ENCODE measurements around the gene FAM135A.

FAM135A gene

DNA sequence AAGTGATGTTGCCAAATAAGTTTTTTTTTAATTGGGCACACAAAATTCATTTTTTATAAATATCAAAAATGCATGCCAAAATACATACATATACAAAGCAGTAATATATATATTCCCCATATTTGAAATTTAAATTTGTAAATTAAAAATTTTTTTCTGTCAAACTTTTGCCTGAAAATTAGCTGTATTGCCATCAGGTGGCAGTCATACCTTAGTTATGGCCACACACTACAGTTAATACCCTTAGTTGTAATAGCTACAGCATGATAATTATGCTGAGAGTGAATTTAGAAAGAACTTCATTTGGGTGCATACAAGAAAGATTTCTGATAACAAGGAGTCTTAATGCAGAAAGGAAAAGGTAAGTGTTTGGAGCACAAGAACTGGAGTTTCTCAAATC, 107.3 kb downstream of the FAM135A start:
- Histone ChIP-seq H3K27me3 (ENCODE audit: insufficient read depth, poor library complexity, severe bottlenecking) (no peaks in the 10 kb centered on the region), H3K4me3 (replicated peaks; ENCODE audit: insufficient read depth, low read length) (no peak overlapping the region), H3K27ac (replicated peaks) (no peak overlapping the region)
- DNase-seq (ENCODE audit: low read depth in 1 of 2, low spot score in 1 of 2): no peak
- TF ChIP-seq POLR2AphosphoS5 (IDR thresholded peaks at IDR 0.05; ENCODE audit: low read depth) (no peak), GABPA (IDR thresholded peaks at IDR 0.05; ENCODE audit: low read depth) (no peak), SPI1 (IDR thresholded peaks at IDR 0.05; ENCODE audit: borderline replicate concordance, low read depth) (no peak)
- TF ChIP-seq, protein P1, sequence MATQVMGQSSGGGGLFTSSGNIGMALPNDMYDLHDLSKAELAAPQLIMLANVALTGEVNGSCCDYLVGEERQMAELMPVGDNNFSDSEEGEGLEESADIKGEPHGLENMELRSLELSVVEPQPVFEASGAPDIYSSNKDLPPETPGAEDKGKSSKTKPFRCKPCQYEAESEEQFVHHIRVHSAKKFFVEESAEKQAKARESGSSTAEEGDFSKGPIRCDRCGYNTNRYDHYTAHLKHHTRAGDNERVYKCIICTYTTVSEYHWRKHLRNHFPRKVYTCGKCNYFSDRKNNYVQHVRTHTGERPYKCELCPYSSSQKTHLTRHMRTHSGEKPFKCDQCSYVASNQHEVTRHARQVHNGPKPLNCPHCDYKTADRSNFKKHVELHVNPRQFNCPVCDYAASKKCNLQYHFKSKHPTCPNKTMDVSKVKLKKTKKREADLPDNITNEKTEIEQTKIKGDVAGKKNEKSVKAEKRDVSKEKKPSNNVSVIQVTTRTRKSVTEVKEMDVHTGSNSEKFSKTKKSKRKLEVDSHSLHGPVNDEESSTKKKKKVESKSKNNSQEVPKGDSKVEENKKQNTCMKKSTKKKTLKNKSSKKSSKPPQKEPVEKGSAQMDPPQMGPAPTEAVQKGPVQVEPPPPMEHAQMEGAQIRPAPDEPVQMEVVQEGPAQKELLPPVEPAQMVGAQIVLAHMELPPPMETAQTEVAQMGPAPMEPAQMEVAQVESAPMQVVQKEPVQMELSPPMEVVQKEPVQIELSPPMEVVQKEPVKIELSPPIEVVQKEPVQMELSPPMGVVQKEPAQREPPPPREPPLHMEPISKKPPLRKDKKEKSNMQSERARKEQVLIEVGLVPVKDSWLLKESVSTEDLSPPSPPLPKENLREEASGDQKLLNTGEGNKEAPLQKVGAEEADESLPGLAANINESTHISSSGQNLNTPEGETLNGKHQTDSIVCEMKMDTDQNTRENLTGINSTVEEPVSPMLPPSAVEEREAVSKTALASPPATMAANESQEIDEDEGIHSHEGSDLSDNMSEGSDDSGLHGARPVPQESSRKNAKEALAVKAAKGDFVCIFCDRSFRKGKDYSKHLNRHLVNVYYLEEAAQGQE (IDR thresholded peaks at IDR 0.05; ENCODE audit: insufficient replicate concordance, low read depth): no peak
- TF ChIP-seq, protein P2, sequence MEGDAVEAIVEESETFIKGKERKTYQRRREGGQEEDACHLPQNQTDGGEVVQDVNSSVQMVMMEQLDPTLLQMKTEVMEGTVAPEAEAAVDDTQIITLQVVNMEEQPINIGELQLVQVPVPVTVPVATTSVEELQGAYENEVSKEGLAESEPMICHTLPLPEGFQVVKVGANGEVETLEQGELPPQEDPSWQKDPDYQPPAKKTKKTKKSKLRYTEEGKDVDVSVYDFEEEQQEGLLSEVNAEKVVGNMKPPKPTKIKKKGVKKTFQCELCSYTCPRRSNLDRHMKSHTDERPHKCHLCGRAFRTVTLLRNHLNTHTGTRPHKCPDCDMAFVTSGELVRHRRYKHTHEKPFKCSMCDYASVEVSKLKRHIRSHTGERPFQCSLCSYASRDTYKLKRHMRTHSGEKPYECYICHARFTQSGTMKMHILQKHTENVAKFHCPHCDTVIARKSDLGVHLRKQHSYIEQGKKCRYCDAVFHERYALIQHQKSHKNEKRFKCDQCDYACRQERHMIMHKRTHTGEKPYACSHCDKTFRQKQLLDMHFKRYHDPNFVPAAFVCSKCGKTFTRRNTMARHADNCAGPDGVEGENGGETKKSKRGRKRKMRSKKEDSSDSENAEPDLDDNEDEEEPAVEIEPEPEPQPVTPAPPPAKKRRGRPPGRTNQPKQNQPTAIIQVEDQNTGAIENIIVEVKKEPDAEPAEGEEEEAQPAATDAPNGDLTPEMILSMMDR (IDR thresholded peaks at IDR 0.05; ENCODE audit: insufficient read depth, low read length): no peak

DNA sequence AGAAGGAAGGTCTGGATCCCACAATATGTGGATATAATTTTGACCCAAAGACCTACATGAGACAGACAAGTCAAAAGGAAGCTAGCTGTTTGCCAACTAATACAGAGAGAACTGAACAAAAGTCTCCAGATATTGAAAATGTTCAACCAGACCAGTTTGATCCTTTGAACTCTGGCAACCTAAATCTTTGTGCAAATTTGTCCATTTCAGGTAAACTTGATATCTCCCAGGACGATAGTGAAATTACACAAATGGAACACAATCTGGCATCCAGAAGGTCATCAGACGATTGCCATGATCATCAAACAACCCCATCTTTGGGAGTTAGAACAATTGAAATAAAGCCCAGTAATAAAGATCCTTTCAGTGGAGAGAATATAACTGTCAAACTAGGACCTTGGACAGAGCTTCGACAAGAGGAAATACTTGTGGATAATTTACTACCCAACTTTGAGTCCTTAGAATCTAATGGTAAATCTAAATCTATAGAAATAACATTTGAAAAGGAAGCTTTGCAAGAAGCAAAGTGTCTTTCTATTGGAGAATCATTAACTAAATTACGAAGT, 111.5 kb downstream of the FAM135A start:
- H3K4me3 ChIP-seq (replicated peaks; ENCODE audit: insufficient read depth, low read length): no peak overlapping the region
- no peaks in the 10 kb centered on the region for H3K27me3 ChIP-seq (ENCODE audit: insufficient read depth, poor library complexity, severe bottlenecking)
- no peak for DNase-seq (ENCODE audit: low read depth in 1 of 2, low spot score in 1 of 2)
- H3K27ac ChIP-seq (replicated peaks): no peak overlapping the region
- TF ChIP-seq, protein P1 (IDR thresholded peaks at IDR 0.05; ENCODE audit: insufficient replicate concordance, low read depth): peak; percentile 86
- no peak for TF ChIP-seq SPI1 (IDR thresholded peaks at IDR 0.05; ENCODE audit: borderline replicate concordance, low read depth)

DNA sequence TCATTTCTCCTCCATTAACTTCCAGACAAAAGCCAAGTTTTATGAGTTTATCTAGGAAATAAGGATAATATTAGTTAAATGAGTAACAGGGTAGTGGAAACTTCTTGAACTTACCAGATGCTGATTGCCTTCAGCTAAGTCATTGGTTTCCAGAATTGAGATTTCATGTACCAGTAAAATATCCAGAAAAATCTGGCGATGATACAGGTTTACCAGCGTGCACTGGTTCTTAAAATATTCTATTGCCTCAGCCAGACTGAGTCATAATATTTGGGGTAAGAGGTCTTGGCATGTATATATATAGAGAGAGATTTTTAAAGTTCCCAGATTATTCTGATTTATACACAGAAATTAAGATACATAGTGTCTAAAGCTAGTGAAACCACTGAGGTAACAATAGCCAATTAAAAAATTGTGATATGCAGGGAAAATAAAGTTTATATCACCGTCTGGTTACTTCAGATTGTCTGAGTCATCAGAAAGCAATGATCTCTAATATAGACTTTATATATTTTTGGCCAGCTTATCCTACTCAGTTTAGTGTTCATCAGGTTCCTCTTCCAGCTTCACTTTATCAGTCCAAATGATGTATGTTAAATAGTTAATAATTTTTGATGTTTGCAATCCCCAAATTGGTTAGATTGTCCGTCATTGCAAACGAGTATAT, 113.9 kb downstream of the FAM135A start:
- no peaks in the 10 kb centered on the region for H3K27me3 ChIP-seq (ENCODE audit: insufficient read depth, poor library complexity, severe bottlenecking)
- TF ChIP-seq POLR2AphosphoS5 (IDR thresholded peaks at IDR 0.05; ENCODE audit: low read depth): no peak
- TF ChIP-seq GABPA (IDR thresholded peaks at IDR 0.05; ENCODE audit: low read depth): no peak
- TF ChIP-seq, protein P2 (IDR thresholded peaks at IDR 0.05; ENCODE audit: insufficient read depth, low read length): no peak
- TF ChIP-seq, protein P1 (IDR thresholded peaks at IDR 0.05; ENCODE audit: insufficient replicate concordance, low read depth): no peak
- no peak overlapping the region for H3K4me3 ChIP-seq (replicated peaks; ENCODE audit: insufficient read depth, low read length)
- no peak for DNase-seq (ENCODE audit: low read depth in 1 of 2, low spot score in 1 of 2)
- H3K27ac ChIP-seq (replicated peaks): no peak overlapping the region

Data from HL-60 (cell line).